A673 (cell line): Measurements from ENCODE around the gene ABCF1.

Experiments
- CTCF ChIP-seq: fragments of 300-800, 200-600 bp; sonication (generic); conservative IDR thresholded peaks from 2 replicates; pipeline ENCODE4 v1.5.1; 2017; ENCODE audit warnings: low read depth, mild to moderate bottlenecking, antibody characterized with exemption, low read length, moderate library complexity, mixed read lengths
- EZH2 ChIP-seq: fragments of 200-600 bp; sonication (generic); IDR thresholded peaks from 2 replicates; pipeline ENCODE4 v1.6.1; 2017; ENCODE audit warnings: borderline replicate concordance, low read depth, mild to moderate bottlenecking, mixed read lengths, antibody characterized with exemption, low read length; ENCODE audit not compliant: poor library complexity, severe bottlenecking

- TF ChIP-seq CTCF (no peak), EZH2 (no peak)
These were observed 38.8 kb downstream of the ABCF1 start for GRCh38 chr6:30610065-30610464.
